Hematopoietic multipotent progenitor cell treated with erythropoietin and hydrocortisone succinate and interleukin-3 and kit ligand, for 6 days (in vitro differentiated cells): Measurements from ENCODE around the gene TECR.
A peak's percentile ranks its signal among the peaks of the same experiment; 100 is the strongest.
"Not testable (repeated sequence)": the region's sequence is repeated elsewhere in the genome, so short reads cannot be mapped to it uniquely, and the experiment has no call there.

Experiments used
- DNase-seq: peaks from one replicate; pipeline ENCODE4 v3.0.0-alpha.2; 2015

The TECR gene

DNA sequence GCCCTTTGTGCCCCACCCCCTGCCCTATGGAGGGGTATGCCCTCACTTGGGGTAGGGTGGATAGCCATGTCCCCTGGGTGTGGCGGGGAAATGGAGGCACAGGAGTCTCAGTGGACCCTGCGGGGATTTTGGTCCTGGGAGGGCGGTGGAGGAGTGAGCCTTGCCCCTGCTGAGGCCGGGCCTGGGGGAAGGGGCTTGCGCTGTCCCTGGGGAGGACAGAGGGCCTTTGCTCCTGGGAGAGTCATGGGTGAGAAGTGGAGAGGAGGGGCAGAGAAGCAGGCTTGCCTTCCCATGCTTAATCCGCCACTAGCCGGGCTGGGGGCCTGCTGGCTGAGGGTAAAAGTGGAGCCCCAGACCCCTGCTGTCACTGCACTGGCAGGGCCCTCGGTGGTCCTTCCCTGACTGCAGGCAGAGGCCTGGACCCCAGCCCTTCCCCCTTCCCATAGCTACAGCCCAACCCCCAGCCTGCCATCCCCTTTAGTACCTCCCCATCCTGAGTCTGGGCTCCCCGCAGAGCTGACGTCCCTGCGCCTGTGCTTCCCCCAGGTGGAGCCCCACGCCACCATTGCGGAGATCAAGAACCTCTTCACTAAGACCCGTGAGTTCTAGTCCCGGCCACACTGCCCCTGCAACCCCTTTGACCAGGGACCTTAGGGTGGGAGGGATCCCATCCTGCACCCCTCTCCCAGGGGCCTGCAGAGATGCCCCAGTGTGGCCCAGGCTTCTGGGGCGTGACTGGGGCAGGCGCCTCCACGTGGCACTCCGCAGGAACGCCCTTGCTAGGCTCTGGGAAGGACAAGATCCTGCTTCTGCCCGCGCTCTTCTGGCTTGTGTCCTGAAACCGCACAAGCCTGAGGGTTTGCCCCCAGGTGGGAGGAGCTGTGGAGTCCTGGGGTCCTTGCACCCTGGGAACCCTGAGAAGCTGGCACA is 33.5 kb downstream of the TECR start:
- DNase-seq = no peak

DNA sequence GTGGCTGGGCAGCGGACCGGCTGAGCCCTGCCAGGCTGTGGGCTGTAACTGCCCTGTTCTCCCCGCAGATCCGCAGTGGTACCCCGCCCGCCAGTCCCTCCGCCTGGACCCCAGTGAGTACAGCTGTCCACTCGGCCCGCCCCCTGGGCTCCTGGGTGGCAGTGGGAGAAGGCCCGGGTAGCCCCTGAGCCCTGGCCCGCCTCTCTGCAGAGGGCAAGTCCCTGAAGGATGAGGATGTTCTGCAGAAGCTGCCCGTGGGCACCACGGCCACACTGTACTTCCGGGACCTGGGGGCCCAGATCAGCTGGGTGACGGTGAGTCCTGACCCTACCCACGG is 34.2 kb downstream of the TECR start:
- no peak for DNase-seq

DNA sequence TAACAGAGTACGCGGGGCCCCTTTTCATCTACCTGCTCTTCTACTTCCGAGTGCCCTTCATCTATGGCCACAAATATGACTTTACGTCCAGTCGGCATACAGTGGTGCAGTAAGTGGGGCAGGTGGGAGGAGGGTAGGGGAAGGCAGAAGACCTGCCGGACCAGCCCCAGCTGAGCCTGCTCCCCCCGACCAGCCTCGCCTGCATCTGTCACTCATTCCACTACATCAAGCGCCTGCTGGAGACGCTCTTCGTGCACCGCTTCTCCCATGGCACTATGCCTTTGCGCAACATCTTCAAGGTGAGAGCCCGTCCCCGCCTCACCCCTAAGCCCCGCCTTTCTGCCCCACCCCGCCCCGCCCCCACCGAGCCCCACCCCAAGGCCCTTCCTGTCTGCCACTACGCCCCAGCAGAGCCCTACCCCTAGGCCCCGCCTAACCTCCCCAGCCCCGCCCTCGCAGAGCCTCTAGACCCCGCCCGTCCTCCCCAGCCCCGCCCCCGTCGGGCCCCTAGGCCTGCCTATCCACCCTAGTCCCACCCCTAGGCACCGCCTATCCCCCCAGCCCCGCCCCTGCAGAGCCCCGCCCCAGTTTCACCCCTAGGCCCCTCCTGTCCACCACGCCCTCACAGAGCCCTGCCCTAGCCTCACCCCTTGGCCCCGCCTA is 34.7 kb downstream of the TECR start:
- DNase-seq = peak; percentile 91

DNA sequence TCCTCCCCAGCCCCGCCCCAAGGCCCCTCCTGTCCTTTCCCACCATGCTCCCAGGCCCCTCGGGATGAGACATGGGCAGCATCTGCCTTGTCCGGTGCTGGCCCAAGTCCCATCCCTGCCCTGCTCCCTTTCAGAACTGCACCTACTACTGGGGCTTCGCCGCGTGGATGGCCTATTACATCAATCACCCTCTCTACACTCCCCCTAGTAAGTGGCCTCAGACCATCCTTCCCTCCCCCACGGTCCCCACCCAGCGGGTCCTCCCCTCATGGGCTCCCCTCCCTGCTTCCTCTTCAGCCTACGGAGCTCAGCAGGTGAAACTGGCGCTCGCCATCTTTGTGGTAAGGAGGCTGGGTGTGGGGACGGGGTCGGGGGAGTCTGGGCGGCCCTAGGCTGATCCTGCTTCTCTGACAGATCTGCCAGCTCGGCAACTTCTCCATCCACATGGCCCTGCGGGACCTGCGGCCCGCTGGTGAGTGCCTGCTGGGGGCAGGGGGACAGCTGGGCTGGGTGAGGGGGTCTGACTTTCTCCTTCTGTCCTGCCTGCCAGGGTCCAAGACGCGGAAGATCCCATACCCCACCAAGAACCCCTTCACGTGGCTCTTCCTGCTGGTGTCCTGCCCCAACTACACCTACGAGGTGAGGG is 35.4 kb downstream of the TECR start:
- not testable (repeated sequence) for DNase-seq

DNA sequence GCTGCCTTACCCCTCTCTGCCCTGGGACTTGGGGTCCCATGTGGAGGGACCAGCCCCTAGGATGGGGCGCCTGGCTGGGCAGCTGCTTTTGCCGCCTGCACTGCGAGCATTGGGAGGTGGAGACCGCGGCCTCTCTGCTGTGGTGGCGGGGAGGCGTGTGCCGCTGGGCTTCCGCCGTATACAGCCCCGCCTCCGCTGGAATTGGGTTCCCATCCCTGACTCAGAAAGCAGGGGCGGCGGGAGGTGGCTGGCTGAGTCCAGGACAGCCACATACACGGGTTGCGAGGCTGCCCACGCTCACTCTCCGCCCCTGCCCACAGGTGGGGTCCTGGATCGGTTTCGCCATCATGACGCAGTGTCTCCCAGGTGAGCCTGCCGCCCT is 35.9 kb downstream of the TECR start:
- no peak for DNase-seq

DNA sequence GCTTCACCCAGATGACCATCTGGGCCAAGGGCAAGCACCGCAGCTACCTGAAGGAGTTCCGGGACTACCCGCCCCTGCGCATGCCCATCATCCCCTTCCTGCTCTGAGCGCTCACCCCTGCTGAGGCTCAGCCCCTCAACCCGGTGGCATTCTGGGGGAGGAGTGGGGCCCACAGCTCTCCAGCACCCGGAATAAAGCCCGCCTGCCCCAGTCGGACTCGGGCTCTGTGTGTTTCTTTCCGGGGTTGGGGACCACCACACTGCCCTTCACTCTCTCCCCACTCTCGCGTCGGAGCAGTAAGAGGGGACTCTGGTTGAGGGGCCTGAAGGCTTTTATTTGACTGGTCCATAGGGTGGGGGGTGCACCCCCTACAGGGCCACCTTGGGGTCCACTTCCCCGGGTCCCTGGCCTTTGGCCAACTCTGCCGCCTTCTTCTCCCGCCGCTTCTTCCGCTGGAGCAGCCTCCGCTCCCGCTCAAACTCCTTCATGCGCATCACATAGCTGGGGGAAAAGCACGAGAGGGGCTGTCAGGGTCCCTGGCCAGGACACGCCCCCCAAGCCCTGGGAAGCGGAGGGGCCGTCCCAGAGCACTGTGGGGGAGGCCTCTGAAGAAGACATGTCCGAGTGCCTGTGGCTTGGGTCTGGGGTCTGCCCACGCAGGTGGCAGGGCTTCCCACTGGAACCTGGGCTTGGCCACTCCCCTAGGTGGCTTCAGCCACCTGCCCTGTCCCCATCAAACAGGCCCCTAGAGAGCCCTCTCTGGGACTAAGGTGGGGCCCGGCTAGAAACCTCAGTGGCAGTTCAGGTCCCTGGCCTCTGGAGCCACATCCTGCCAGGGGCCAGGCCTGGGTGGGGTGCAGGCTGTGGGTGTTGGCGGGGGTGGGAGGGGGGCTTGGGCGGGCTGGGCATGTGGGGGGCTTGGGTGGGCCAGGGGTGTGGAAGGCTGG is 36.6 kb downstream of the TECR start:
- no peak for DNase-seq

DNA sequence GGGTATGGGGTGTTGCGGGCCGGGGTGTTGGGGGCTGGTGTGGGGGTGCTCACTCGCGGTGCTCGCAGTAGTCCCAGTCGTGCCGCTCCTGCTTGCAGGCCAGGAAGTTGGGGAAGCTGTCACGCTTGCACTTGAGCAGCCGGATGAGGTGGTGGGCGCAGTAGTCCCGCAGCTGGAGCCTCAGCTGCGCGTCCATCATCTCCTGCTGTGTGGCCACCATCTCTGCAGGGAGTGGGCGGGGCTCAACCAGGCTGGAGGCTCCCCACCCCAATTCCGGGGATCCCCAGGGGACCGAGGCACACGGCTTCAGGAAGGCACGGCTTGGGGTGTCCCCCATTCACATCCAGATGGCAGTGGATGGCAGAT is 37.3 kb downstream of the TECR start:
- no peak for DNase-seq

DNA sequence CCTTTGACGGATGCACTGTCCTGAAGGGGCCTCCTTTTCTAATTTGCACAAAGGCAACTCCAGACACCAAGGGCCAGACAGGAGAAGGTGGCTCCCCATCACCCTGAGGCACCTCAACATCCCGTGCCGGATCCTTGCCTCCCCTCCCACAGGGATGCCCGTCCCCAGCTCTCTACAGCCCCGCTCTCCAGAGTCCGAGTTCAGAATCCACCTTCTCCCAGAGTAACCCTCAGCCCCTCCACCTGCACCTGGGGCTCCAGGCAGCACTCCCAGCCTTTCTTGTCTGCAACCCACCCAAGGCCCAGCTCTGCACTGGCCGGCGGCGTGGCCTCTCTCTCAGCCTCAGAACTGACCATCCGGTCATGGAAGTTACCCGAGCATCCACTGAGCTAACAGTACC is 37.7 kb downstream of the TECR start:
- no peak for DNase-seq

DNA sequence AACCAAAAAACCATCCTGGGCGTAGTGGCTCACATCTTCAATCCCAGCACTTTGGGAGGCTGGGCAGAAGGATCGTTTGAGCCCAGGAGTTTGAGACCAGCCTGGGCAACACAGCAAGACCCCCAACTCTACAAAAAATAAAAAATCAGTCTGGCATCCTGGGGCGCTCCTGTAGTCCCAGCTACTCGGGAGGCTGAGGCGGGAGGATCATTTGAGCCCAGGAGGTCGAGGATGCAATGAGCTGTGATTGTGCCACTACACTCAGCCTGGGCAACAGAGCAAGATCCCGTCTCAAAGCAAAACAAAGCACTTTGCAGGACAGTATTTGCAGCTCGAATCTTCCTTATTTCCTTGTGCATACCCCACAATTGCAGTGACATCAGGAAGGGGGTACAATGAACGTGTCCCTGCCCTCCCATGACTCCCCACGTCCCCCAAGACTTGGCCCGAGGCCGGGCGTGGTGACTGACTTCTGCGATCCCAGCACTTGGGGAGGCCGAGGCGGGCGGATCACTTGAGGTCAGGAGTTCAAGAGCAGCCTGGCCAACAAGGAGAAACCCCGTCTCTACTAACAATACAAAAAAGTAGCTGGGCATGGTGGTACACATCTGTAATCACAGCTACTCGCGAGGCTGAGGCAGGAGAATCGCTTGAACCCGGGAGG is 41.6 kb downstream of the TECR start:
- no peak for DNase-seq

DNA sequence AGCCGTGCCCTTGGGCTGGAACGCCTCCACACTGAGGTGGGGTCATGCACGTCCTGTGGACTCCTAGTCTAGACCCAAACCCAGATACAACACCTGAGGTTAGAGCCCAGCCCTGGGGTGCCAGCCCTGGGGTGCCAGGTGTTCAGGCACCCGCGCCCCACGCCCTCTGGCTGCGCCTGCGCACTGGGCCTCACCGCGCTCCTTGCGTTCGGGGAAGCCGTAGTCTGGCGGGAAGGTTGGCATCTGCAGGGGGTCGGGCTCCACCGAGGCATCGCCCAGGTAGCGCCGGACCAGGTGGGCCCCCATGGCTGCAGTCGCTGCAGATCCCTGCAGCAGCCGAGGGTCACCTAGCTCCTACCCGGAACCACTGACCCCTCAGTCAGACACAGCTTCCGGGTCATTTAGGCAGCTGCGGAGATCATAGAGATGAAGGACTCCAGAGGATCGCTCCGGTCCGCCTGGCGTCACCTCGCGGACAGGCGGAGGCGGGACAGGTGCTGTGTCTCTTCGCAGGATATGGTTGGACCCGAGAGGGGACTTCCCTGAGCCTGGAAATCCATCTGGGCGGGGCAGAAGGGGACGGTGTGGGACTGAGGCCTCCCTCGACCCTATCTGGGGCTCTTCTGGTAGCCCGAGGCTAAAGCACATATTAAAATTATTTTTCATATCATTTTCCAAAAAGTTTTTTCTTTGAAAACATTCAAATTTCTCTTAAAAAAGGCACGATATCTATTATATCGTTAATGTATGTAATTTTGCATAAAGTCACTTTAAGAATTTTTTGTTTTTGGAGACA is 42.5 kb downstream of the TECR start, which contains the start of gene NDUFB7:
TSS of gene NDUFB7 (minus strand) at position 372 of the 796 bp plus-strand sequence. CDS start at position 306, 66 bp downstream.
- DNase-seq = peak; percentile 98

DNA sequence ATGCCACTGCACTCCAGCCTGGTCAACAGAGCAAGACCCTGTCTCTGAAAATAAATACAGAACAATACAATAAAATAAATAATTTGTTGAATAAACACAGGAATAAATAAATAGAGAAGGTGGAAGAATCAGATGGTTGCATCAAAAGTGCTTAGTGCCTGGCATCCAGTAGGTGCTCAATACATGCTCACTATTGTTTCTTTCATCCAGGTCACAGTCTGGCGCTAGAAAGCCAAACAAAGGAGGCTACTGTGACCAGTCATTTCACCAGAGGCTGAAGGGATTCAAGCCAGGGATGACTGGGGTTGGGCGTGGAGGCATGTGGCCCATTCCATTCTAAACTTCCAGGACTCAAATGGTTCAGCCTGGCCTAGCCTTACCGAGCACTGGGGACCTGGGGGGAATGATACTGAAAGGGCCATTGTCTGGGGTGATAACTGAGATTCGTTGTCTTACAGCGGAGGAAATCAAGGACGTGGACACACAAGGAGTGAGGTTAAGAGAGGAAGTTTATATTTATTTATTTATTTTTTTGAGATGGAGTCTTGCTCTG is 46.1 kb downstream of the TECR start:
- DNase-seq = no peak

DNA sequence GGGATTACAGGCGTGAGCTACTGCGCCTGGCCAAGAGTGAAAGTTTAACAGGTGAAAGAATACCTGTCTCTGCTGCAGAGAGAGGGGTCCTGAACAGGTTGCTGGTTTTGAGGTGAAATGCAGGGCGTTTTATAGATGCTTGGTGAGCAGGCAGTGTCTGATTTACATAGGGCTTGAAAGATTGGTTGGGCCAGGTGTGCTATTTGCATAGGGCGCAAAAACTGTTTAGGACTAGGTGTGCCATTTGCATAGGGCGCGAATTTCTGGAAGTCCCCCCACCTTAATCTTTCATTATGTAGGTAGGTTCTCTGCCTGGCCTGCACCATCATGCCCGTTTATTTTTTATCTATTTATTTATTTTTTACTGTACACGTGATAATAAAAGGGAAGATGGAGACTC is 47.0 kb downstream of the TECR start:
- no peak for DNase-seq

DNA sequence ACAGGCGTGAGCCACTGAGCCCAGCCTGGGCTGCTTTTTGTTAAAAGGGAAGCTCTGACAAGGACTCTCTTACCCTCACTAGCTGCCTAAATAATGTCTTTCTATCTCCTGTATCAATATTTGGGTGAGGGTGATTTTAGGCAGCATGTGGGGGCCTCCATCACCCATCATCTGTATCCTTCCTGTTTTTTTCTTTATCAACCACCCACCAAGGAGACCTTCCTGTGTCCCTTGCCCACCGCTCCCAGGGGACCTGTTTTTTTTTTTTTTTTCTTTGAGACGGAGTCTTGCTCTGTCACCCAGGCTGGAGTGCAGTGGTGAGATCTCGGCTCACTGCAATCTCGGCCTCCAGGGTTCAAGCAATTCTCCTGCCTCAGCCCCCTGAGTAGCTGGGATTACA is 47.9 kb downstream of the TECR start:
- no peak for DNase-seq

DNA sequence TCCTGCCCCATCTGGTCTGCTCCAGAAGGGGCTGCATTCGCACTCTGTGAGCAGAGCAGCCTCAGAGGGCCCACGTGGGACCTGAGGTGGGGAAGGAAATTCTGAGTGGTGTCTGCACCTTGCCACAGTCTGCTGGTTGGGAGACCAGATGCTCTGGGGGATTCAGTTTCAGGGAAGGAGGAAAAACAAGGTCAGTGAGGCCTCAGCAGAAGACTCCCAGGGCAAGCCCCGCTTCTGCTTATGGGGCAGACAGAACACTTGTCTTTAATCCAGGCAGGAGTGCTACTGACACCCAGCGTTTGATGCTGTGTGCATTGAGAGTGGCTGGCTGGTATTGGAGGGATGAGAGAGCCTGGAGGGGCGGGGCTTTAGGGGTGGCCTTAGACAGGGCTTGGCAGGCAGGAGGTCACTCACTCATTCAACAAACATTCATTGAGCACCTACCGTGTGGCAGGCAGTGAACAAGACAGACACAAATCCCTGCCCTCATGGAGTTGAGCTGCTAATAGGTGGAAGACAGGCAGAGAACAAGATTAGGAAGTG is 48.6 kb downstream of the TECR start:
- DNase-seq = no peak

DNA sequence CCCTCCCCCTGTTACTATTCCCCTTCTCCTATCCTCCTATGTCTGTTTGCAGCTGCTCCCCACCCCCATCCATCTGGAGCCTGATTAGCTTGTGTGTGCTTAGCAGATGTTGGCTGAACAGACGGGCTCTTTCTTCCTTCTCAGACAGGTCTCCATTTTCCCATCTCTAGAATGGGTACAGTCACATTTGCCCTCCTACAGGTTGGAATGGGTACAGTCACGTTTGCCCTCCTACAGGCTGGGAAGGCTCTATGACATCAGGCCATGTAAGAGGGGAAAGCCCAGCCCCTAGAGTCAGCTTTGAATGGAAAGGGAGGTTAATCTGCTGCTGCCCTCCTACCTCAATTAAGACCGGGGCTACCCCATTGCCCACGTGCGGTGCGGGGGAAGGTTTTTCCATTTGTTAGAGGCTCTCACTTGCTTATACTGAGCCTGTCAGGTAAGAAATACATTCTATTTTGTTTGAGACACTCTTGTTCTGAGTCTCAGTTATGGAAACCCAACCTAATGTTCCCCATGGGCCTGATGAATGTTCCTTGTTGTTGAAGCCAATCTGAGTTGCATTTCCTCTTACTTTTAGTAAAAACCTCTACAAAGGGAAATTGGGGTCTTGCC is 51.3 kb downstream of the TECR start:
- DNase-seq = peak; percentile 32

DNA sequence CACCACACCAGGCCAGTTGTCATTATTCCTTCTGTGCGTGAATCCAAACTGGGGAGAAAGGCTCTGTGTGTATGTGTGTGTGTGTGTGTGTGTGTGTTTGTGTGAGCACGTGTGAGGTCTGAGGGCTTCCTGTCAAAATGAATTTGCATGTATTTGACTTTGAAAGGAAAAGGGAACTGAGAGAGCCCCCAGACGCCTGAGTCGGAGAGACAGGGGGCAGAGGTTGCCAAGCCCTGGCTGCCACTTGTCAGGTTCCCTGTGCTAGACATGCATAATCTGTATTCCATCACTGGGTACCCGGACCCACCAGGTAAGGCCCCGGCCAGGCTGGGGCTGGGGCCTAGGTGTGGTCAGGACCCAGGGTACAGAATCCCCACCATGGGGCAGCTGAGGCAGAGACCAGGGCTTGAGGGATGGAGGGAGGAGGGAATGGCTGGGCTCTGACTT is 53.5 kb downstream of the TECR start, which contains the start of gene CLEC17A:
TSS of gene CLEC17A (plus strand) at position 191 of the 447 bp plus-strand sequence. CDS start at position 268, 77 bp downstream.
- no peak for DNase-seq

DNA sequence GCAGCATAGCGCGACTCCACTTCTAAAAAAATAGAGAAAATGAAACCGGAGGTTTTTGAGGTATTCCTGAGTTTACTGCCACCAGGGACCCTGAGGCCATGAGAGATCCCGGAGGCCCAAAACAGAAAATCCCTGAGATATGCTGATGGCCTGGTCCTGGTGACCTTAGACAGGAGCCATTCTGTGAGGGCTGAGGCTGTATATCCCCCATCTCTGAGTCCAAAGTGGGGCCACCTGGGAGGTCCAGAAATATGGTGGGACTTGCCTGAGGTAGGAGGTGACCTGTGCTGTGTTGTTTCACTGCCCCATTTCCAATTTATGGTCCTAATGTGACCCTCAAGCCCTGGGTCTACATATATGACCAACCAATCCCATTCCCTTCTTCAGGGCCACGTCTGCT is 55.0 kb downstream of the TECR start:
- DNase-seq = not testable (repeated sequence)

DNA sequence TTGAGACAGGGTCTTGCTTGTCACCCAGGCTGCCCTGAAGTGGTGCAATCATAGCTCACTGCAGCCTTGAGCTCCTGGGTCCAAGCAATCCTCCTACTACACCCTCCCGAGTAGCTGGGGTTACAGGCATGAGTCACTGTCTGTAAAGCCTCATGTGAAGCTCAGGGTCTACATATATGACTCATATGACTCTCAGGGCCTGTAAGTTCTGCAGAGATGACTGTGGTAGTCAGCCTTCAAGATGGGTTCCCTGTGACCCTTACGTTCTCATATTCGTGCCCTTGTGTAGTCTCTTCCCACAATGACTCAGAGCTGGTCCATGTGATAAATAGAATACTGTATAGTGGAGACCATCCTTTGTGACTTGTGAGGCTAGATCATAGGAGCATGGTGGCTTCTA is 55.8 kb downstream of the TECR start:
- DNase-seq = not testable (repeated sequence)

DNA sequence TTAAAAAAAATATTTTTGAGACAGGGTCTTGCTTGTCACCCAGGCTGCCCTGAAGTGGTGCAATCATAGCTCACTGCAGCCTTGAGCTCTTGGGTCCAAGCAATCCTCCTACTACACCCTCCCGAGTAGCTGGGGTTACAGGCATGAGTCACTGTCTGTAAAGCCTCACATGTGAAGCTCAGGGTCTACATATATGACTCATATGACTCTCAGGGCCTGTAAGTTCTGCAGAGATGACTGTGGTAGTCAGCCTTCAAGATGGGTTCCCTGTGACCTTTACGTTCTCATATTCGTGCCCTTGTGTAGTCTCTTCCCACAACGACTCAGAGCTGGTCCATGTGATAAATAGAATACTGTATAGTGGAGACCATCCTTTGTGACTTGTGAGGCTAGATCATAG is 60.0 kb downstream of the TECR start:
- DNase-seq = not testable (repeated sequence)

DNA sequence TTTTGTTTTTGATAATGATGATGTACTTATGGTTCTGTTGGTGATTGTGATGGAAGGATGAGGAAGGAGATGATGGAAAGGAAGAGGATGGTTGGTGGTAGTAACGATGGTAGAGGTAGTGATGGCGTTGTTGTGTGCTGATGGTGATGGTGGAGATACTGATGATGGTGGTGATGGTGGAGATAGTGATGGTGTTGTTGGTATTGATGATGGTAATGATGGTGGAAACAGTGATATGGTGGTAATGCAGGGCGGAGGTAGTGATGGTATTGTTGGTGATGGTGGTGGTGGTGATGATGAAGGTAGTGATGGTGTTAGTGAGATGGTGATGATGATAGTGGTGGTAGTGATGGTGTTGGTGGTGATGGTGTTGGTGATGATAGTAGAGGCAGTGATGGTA is 66.2 kb downstream of the TECR start:
- no peak for DNase-seq
